Measurements from ENCODE around the gene RNF123.
"Not testable (repeated sequence)": the region's sequence is repeated elsewhere in the genome, so short reads cannot be mapped to it uniquely, and the experiment has no call there.

The RNF123 gene

GRCh38 chr3:49683162-49683561 lies 6.2 kb upstream of the RNF123 start:
- DNase-seq, result no peak

GRCh38 chr3:49684453-49684852 lies 4.9 kb upstream of the RNF123 start:
- DNase-seq, result not testable (repeated sequence)

- DNase-seq, result not testable (repeated sequence)
Measured at GRCh38 chr3:49685103-49685502, 4.3 kb upstream of the RNF123 start.

DNA sequence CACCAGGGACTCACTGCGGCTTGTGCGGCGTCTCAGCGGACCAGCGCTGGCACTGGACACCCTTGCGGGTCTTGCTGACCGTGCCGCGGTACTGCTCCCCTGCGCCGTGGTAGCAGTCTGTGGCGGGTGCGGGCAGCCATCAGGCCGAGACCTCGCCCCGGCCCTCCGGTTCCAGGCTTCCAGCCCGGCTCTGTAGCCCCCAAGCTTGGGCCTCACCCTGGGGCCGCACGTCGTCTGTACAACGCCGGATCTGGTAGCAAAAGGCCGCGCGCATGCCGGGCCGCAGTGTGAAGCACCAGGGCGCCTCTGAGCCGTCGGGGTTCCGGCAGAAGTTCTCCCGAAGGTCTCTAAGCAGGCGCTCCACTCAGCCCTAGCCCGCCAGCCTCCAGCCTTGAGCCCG lies 3.5 kb upstream of the RNF123 start:
- not testable (repeated sequence) for DNase-seq

GRCh38 chr3:49686346-49686745 lies 3.0 kb upstream of the RNF123 start:
- not testable (repeated sequence) for DNase-seq

- DNase-seq, result not testable (repeated sequence)
Measured at GRCh38 chr3:49686769-49687423, 2.5 kb upstream of the RNF123 start.

GRCh38 chr3:49687424-49687795 lies 1.9 kb upstream of the RNF123 start:
- DNase-seq, result not testable (repeated sequence)

- DNase-seq, result not testable (repeated sequence)
Measured at GRCh38 chr3:49688338-49689045, 865 bp upstream of the RNF123 start.

DNA sequence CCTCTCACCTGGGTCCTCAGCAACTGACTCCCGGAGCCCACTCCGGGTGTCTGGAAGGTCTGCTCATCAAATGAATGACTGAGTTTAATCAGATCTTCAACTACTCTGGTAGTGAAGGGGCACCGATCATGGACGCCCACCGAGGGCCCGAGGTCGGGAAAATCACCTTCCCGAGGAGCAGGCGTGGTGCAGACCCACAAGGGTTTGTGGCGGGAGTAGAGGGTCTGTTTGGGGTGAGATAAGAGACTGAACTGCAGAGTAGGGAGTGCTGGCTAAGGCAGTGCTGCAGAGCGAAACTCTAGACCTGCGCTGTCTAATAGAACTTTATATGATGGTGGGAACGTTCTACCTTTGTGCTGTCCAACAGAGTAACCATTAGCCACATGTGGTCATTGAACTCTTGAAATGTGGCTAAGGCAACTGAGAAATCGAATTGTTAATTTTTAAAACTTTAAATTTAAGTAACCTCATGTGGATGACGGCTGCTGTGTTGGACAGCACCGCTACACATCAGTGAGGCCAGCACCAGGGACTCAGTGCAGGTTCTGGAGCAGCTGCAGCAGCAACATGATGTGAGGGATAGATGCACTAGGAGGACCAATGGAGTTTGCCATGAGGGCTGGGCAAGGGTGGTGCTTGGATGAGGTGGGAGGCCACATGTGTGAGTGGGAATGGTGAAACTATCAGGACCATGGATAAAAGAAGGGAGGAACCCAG lies 709 bp downstream of the RNF123 start:
- not testable (repeated sequence) for DNase-seq

GRCh38 chr3:49690856-49691255 lies 1.5 kb downstream of the RNF123 start:
- DNase-seq, result not testable (repeated sequence)

DNA sequence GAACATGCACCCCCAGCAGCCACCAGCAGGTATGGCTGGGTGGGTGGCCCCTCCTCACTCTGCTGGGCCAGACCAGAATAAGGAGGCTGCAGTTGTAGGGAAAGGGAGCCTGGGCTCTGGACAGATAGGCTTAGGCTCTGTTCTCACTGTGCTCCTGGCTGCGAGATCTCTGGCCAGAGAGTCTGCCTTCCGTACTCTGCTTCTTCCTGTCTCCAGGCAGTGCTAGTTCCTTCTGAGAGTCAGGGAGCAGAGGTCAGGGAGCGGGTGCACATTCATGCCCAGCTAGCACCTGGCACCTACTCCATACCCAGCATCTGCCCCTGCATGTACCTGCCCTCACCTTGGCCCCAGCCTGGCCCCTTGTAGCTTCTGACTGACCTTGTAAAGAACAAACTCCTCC lies 2.1 kb downstream of the RNF123 start:
- not testable (repeated sequence) for DNase-seq

GRCh38 chr3:49694409-49695070 lies 5.2 kb downstream of the RNF123 start:
- DNase-seq, result not testable (repeated sequence)

DNA sequence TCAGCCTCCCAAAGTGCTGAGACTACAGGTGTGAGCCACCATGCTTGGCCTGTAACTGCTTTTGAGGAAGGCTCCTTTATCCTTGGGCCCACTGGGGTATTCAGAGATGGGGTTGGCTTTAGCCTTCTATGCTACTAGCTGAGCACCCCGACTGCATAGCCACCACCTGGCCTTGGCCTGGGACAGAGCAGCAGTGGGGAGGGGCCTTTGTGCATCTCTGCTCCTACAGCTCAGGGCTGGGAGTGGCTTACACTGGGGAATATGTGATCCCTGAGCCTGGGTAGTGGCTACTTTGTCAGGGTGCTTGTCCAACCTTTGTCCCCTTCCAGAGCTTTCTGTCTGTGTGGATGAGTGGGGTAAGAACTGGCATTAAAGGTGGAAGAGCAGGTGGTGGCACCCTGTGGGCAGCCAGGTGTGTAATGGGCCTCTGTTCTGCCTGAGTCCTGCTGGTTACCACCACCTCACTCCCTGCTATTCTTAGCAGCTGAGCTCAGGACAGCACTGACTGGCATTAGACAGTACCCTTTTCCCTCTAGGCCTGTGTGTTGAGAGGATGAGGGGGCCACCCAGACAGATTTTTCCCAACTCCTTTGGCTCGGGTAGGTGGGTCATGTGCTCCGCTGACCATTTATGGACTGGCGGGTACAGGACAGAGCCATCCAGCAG lies 6.1 kb downstream of the RNF123 start:
- DNase-seq, result not testable (repeated sequence)

- no peak for DNase-seq
Measured at GRCh38 chr3:49699281-49699979, 10.1 kb downstream of the RNF123 start.

DNA sequence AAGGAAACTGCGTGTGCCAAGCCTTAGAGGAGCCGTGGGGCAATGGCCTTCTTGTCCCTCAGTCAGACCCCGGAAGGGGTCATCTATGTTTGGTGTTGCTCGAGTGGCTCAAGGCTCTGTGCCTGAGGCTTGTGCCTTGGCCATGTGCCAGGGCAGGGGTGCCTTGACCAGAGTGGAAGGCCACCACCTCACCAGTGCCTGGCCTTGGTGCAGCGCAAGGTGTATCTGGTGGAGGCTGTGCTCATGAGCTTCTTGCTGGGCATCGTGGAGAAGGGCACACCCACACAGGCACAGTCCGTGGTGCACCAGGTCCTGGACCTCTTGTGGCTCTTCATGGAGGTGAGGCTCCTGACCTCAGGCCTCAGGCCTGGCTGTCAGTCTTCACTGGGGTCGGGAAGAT lies 10.7 kb downstream of the RNF123 start:
- no peak for DNase-seq

DNA sequence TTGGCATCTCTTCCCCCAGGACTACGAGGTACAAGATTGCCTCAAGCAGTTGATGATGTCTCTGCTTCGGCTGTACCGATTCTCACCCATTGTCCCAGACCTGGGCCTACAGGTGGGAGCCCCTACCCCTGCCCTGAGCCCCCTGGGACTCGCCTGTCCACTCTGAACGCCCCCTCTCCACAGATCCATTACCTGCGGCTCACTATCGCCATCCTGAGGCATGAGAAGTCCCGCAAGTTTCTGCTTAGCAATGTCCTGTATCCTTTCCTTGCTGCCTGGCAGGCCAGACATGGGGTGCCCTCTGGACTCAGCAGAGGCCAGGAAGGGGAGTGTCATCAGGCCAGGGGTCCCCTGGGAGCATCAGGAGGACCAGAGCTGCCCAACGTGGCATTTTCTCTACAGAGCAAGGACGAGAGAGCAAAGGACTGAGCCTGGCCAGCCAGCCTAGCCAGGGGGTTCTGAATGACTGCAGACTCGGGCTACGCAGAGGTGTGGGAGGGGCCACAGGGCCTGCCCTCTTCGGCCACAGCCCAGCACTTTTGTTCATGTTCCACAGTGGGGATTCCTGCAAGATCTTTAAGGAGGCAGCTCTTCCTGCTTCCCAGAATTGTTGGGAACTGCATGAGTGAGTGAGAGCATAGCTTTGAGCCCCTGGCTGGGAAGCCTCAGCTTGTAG lies 11.2 kb downstream of the RNF123 start:
- no peak for DNase-seq

DNA sequence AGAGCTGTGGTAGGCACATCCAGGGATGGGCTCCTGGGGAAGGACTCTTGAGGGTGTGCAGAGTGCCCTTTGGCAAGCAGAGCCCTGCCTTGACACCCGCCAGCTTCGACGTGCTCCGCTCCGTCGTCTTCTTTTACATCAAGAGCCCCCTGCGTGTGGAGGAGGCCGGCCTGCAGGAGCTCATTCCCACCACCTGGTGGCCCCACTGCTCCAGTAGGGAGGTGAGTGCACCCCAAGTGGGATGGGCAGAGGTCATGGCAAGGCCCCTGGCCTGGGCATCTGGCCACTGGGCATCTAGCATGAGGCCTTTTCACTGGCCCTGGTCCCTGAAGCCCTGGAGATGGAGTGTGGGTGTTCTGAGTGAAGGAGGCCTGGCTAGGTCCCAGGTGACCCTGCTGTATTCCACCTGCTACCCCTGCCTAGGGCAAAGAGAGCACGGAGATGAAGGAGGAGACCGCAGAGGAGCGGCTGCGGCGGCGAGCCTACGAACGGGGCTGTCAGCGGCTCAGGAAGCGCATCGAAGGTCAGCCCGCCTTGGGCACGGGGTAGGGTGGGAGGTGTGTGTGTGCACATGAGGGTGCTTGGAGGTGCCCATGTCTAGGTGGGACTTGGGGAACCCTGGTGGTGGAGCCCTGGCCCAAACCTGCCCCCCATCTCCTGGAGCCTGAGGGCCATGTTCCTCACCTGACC lies 12.2 kb downstream of the RNF123 start:
- DNase-seq, result no peak

GRCh38 chr3:49702672-49703071 lies 13.3 kb downstream of the RNF123 start:
- DNase-seq, result no peak

GRCh38 chr3:49703443-49703927 lies 14.1 kb downstream of the RNF123 start:
- no peak for DNase-seq

- DNase-seq, result no peak
Measured at GRCh38 chr3:49703956-49704355, 14.6 kb downstream of the RNF123 start.

DNA sequence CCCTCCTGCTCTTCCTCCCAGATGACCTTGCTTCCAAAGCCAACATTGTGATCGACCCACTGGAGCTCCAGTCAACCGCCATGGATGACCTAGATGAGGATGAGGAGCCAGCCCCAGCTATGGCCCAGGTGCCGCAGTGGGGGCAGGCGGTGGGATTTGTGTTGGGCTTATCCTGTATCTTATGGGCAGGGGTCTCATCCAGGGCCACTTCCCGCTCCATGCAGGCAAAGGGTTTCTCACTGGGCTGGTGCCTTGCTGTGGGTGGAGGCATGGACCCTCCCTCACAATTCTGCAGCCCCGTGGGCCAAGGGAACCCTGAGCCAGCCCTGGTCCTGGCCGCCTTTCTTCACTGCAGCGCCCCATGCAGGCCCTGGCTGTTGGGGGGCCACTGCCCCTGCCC lies 15.3 kb downstream of the RNF123 start:
- no peak for DNase-seq

All from NCI-H2081 treated with DMSO at 0.1 percent for 48 hours (cell line).